Measurements from ENCODE around the gene GALNT18.

The GALNT18 gene

GRCh38 chr11:11512090-11512489, 109.7 kb downstream of the GALNT18 start:
- TF ChIP-seq CTCF (conservative IDR thresholded peaks at IDR 0.05) (no peak), ZFX (IDR thresholded peaks at IDR 0.05) (no peak)
- no peak overlapping the region for H3K27ac ChIP-seq

- TF ChIP-seq ZFX (IDR thresholded peaks at IDR 0.05) (no peak), CTCF (conservative IDR thresholded peaks at IDR 0.05) (no peak)
- H3K27ac ChIP-seq = no peak overlapping the region
Measured at GRCh38 chr11:11510939-11511338, 110.9 kb downstream of the GALNT18 start.

- TF ChIP-seq CTCF (conservative IDR thresholded peaks at IDR 0.05) = no peak
- TF ChIP-seq ZFX (IDR thresholded peaks at IDR 0.05) = no peak
- no peak overlapping the region for H3K27ac ChIP-seq
Measured at GRCh38 chr11:11505692-11506091, 116.1 kb downstream of the GALNT18 start.

- no peak overlapping the region for H3K27ac ChIP-seq
- no peak for TF ChIP-seq ZFX (IDR thresholded peaks at IDR 0.05)
- no peak for TF ChIP-seq CTCF (conservative IDR thresholded peaks at IDR 0.05)
Measured at GRCh38 chr11:11505190-11505589, 116.6 kb downstream of the GALNT18 start.

GRCh38 chr11:11504071-11504470, 117.7 kb downstream of the GALNT18 start:
- H3K27ac ChIP-seq = no peak overlapping the region
- TF ChIP-seq CTCF (conservative IDR thresholded peaks at IDR 0.05) (no peak), ZFX (IDR thresholded peaks at IDR 0.05) (no peak)

- H3K27ac ChIP-seq = no peak overlapping the region
- TF ChIP-seq CTCF (conservative IDR thresholded peaks at IDR 0.05) (no peak), ZFX (IDR thresholded peaks at IDR 0.05) (no peak)
Measured at GRCh38 chr11:11502263-11502861, 119.4 kb downstream of the GALNT18 start.

GRCh38 chr11:11501546-11502262, 120.1 kb downstream of the GALNT18 start:
- H3K27ac ChIP-seq = no peak overlapping the region
- TF ChIP-seq CTCF (conservative IDR thresholded peaks at IDR 0.05) (no peak), ZFX (IDR thresholded peaks at IDR 0.05) (no peak)
